ENCODE data around the gene CITED4. TPM values are rescaled to one million over a fixed set of nuclear protein-coding genes. Genes with fewer than 3 reads are reported as not detected.

The CITED4 gene
- total and polyA plus RNA-seq, 9 of the 15 experiments (the other 6 are each of a cell fraction or from before 2014, with no cell fraction given) = 0.11 to 1.2 (median 0.17) TPM; not detected in 2

GRCh38 chr1:40868051-40868723 lies 6.0 kb upstream of the CITED4 start (continued):
- no peak for TF ChIP-seq E2F4 (CRISPR knock-in tag; IDR thresholded peaks at IDR 0.05; ENCODE audit: low read depth)
- no peak for TF ChIP-seq NKRF (IDR thresholded peaks at IDR 0.05; ENCODE audit: borderline replicate concordance)
- TF ChIP-seq MCM7 (IDR thresholded peaks at IDR 0.05) = no peak
- no peak for TF ChIP-seq ZFX (CRISPR knock-in tag; IDR thresholded peaks at IDR 0.05)
- TF ChIP-seq POLR2G (IDR thresholded peaks at IDR 0.05; ENCODE audit: low read depth, low read length) = no peak
- no peak for TF ChIP-seq ZNF830 (CRISPR knock-in tag; IDR thresholded peaks at IDR 0.05)
- TF ChIP-seq ZNF140 (CRISPR knock-in tag; IDR thresholded peaks at IDR 0.05) = no peak
- TF ChIP-seq NCOA4 (IDR thresholded peaks at IDR 0.05; ENCODE audit: partially characterized antibody) = no peak
- TF ChIP-seq EGR1 (conservative IDR thresholded peaks at IDR 0.05) = no peak
- peak; percentile 96 for TF ChIP-seq FOSL1 (tag; conservative IDR thresholded peaks at IDR 0.05)
- no peak for TF ChIP-seq YY1 (IDR thresholded peaks at IDR 0.05; ENCODE audit: borderline replicate concordance in 1 of 3, control insufficient read depth in 1 of 3, extremely low read depth in 1 of 3, insufficient read depth in 3 of 3, insufficient read length in 1 of 3, insufficient replicate concordance in 2 of 3, low read depth in 1 of 3, low read length in 2 of 3)
- no peak for TF ChIP-seq ELK1 (CRISPR knock-in tag; IDR thresholded peaks at IDR 0.05)
- TF ChIP-seq TGIF2 (CRISPR knock-in tag; IDR thresholded peaks at IDR 0.05) = no peak
- peak; percentile 96 for TF ChIP-seq JUN (IDR thresholded peaks at IDR 0.05; ENCODE audit: borderline replicate concordance, low read depth, low read length)
- TF ChIP-seq JUN (CRISPR knock-in tag; IDR thresholded peaks at IDR 0.05; ENCODE audit: borderline replicate concordance) = no peak
- no peak for TF ChIP-seq DACH1 (IDR thresholded peaks at IDR 0.05; ENCODE audit: partially characterized antibody)
- no peak for TF ChIP-seq ZNF212 (CRISPR knock-in tag; IDR thresholded peaks at IDR 0.05)
- TF ChIP-seq FOXM1 (IDR thresholded peaks at IDR 0.05; ENCODE audit: low read depth) = no peak
- TF ChIP-seq FOXM1 (CRISPR knock-in tag; IDR thresholded peaks at IDR 0.05; ENCODE audit: low read depth) = no peak
- TF ChIP-seq KLF16 (IDR thresholded peaks at IDR 0.05) = no peak
- TF ChIP-seq MTA1 (IDR thresholded peaks at IDR 0.05; ENCODE audit: borderline replicate concordance) = peak; percentile 58; the same call in 1 of the 2 replicates
- no peak for TF ChIP-seq CREBBP (IDR thresholded peaks at IDR 0.05; ENCODE audit: low read depth, low read length)
- no peak for TF ChIP-seq CBX1 (IDR thresholded peaks at IDR 0.05; ENCODE audit: low read depth)
- peak; percentile 46 for TF ChIP-seq CXXC5 (CRISPR knock-in tag; IDR thresholded peaks at IDR 0.05)
- no peak for TF ChIP-seq ZNF134 (CRISPR knock-in tag; conservative IDR thresholded peaks at IDR 0.05)
- TF ChIP-seq USF2 (CRISPR knock-in tag; IDR thresholded peaks at IDR 0.05) = no peak

Data from K562 (cell line).